GM10266 (cell line): Measurements from ENCODE around the gene ZNF469.

Experiments
- DNase-seq: peaks from one replicate; pipeline ENCODE4 v3.0.0; 2012; ENCODE audit errors: extremely low spot score
- TF ChIP-seq, protein P1 (sequence below): IDR thresholded peaks from 2 replicates; pipeline ENCODE4 v1.5.1; 2012; ENCODE audit warnings: mild to moderate bottlenecking, low read depth; ENCODE audit not compliant: control insufficient read depth, insufficient read depth; ENCODE audit errors: missing control alignments

ZNF469 gene

DNA sequence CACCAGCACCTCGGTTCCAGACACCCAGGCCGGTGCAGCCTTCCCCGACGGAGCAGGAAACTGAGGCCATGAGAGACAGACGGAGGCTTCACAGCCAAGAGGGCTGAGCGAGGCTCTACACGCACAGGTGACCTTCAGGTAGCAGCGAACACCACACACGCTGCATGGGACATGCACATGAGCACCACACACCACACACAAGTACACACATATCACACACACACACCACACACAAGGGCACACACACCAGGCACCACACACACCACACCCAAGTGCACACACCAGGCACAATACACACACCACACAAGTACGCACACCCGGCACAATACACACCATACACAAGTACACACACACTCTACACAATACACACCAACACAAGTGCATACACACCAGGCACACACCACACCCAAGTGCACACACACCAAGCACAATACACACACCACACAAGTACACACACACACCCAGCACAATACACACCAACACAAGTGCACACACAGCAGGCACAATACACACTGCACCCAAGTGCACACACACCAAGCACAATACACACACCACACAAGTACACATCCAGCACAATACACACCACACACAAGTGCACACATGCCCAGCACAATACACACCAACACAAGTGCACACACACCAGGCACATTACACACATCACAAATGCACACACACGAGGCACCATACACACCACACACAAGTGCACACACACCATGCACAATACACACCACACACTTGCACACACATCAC is 33.4 kb upstream of the ZNF469 start:
- DNase-seq, result no peak
- TF ChIP-seq, protein P1, sequence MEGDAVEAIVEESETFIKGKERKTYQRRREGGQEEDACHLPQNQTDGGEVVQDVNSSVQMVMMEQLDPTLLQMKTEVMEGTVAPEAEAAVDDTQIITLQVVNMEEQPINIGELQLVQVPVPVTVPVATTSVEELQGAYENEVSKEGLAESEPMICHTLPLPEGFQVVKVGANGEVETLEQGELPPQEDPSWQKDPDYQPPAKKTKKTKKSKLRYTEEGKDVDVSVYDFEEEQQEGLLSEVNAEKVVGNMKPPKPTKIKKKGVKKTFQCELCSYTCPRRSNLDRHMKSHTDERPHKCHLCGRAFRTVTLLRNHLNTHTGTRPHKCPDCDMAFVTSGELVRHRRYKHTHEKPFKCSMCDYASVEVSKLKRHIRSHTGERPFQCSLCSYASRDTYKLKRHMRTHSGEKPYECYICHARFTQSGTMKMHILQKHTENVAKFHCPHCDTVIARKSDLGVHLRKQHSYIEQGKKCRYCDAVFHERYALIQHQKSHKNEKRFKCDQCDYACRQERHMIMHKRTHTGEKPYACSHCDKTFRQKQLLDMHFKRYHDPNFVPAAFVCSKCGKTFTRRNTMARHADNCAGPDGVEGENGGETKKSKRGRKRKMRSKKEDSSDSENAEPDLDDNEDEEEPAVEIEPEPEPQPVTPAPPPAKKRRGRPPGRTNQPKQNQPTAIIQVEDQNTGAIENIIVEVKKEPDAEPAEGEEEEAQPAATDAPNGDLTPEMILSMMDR, result no peak

DNA sequence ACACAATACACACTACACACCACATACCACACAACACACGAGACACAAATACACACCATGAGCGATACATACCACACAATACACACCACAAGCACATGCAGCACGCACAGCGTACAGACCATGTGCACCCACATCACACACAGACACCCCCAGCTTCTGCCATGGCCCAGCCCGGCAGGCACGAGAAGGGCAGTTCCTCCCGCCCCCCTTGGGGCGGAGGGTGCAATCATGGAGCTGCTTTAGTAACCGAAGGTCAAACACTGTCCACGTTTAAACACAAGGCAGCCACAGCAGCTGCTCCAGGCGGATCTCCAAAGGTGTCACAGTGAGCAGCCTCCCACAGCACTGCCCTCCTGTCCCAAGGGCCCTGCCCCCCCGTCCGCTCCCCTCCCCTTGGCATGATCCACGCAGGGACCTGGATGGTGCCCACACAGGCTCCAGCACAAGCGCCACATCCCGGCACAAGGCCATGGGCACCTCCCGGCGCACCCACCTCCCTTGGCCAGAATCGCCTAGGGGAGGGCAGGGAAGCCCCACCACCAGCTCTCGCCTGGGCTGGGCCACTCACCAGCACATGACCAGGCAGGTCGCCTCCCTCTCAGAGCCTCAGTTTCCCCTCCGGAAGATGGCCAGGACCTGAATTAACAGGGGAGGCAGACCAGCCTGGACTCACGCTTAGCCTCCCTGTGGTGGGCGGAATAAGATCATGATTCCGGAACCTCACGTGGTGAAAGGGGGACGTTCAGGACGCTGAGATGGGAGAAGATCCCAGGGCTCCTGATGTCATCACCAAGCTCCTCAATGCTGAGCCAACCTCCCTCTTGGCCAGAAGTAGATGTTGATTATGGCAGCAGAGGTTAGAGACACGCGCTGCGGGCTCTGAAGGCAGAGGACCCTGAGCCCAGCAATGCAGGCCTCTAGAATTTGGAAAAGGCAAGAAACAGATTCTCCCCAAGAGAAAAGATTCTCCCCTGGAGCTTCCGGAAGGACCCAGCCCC is 32.6 kb upstream of the ZNF469 start:
- no peak for DNase-seq
- TF ChIP-seq, protein P1, result no peak

DNA sequence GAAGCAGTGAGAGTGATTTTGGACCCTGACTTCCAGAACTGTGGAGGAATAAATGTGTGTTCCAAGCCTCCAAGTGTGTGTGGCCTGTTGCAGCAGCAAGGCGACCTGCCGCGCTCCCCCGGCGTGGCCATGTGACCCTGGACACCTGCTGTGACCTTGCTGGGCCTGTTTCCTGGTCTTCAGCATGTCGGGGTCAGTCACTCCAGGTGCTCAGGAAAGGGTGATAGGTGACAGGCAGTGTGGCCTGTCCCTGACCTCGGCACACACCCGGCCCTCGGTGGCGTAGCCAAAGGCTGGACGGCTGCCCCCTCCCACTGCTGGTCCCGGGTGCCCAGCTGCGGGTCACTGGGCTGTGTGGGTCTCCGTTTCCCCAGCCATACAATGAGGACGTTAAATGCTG is 31.8 kb upstream of the ZNF469 start:
- TF ChIP-seq, protein P1, result no peak
- no peak for DNase-seq

DNA sequence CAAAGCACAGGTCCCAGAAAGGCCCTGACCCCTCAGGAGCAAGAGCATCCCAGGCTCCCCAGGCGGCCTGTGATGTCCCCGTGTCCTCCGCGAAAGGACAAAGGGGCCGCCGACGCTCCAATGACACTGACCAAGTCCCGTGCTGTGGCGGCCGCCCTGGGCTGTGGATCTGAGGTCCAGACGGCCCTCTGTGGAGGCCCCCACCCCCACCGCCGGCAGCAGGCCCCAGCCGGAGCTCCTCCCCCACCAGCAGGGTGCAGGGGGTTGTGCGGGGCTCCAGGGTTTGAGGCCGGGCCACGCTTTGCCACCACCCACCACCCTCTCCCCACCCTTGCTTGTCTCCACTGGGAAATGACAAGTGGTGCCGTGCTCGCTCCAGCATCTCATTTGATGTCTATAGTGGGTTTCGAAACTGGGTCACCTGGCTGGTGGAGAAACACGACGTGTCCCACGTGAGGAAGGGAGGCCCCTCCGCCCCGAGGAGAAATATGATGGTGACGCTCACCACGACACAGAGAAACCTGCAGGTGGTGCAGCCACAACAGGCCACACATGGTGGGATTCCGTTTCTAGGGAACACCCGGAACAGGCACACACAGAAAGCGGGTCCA is 31.2 kb upstream of the ZNF469 start:
- TF ChIP-seq, protein P1, result no peak
- DNase-seq, result no peak

DNA sequence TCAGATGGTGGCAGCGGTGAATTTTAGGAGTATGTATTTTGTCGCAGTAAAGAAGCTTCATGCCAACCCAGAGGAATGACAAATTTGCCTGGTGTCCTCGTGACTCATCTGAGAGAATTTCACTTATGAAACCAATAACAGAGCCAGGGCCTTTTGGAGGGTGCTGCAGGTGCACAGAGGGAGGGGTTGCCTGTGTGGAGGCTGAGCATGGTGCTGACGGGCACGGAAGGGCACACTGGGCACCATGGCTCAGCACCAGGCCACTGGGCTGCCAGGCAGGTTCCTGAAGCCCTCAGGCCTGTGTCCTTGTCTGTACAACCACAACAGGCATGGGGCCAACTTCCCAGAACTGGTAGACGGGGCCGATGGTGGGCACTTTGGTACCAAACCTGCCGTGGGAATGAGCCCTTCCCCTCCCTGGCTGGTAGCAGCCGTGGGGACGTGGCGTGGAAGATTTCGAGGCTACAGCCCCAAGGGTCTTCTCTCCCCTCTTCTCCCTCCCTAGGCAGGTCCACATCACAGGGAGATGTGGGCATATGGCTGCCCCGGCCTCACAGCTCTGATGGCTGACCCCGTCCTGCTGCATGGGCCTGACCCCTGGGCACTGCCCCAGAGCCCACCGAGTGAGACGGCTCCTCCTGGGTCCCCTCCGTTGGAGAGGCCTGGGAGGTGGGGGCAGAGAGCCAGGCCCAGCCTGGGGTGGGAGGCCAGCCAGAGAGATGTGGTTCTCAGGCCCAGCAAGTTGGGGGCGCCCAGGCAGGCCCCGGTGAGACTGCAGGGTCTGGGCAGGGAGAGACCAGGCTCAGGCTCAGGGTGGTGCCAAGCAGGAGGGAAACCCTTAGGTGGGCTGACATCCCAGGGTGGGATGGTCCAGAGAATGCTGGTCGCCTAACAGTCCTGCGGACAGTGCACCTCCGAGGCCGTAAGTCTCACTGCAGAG is 30.2 kb upstream of the ZNF469 start:
- TF ChIP-seq, protein P1, result no peak
- DNase-seq, result no peak

DNA sequence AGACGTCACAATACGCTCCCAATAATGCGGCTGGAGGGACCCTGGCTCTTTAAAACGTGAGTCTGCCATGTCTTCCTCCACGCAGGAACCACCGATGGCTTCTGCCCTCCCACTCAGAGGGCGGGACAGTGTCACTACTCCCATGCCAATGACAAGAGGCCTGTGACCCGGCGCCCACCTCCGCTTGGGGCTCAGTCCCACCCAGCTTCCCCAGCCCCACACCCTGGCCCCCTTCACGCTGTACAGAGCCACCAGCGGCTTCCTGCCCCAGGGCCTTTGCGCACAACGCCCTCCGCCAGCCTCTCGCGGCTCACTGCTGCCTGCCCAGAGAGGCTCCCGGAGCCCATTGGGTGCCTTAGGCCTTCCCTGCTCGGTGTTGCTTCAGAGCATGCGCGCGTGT is 29.5 kb upstream of the ZNF469 start:
- TF ChIP-seq, protein P1, result no peak

More for the DNA sequence above, 29.5 kb upstream of the ZNF469 start:
- DNase-seq, result no peak
